Measurements from ENCODE around the gene FRAT2. TPM values are rescaled to one million over a fixed set of nuclear protein-coding genes. Genes with fewer than 3 reads are reported as not detected.
"Not testable (repeated sequence)": the region's sequence is repeated elsewhere in the genome, so short reads cannot be mapped to it uniquely, and the experiment has no call there.

Gene FRAT2
- total and polyA plus RNA-seq, 4 donors, result 3.0 to 8.6 (median 6.2) TPM

GRCh38 chr10:97347317-97347716 lies 12.8 kb upstream of the FRAT2 start:
- H3K36me3 ChIP-seq (ENCODE audit: control insufficient read depth in 1 of 2, insufficient read depth in 2 of 2, low read length in 1 of 2), result no peaks in the 10 kb centered on the region
- H3K9me3 ChIP-seq (ENCODE audit: control insufficient read depth, low read length), result no peaks in the 10 kb centered on the region
- DNase-seq (no peak), ATAC-seq (ENCODE audit: low FRiP score) (no peak)
- H3K27ac ChIP-seq (ENCODE audit: low read depth in 1 of 2, low read length in 2 of 2), result no peak overlapping the region
- 96 to 98% methylated on average over 4 of the region's 4 CpGs for WGBS, 2 donors
- no peaks in the 10 kb centered on the region for H3K4me1 ChIP-seq (ENCODE audit: control insufficient read depth in 1 of 2, insufficient read depth in 2 of 2, low read length in 2 of 2)
- no peak overlapping the region for H3K4me3 ChIP-seq (ENCODE audit: low read length in 2 of 2)
- intact Hi-C loops (cut with DNase I), result no loop called here
- no peaks in the 10 kb centered on the region for H3K27me3 ChIP-seq (ENCODE audit: control insufficient read depth in 1 of 2, insufficient read depth in 2 of 2, low read length in 1 of 2)

- intact Hi-C loops (cut with DNase I); H3K9me3 ChIP-seq (ENCODE audit: control insufficient read depth, low read length); H3K27ac ChIP-seq (ENCODE audit: low read depth in 1 of 2, low read length in 2 of 2); H3K36me3 ChIP-seq (ENCODE audit: control insufficient read depth in 1 of 2, insufficient read depth in 2 of 2, low read length in 1 of 2); ATAC-seq (ENCODE audit: low FRiP score); H3K4me1 ChIP-seq (ENCODE audit: control insufficient read depth in 1 of 2, insufficient read depth in 2 of 2, low read length in 2 of 2); DNase-seq; H3K4me3 ChIP-seq (ENCODE audit: low read length in 2 of 2); H3K27me3 ChIP-seq (ENCODE audit: control insufficient read depth in 1 of 2, insufficient read depth in 2 of 2, low read length in 1 of 2): not testable (repeated sequence)
- WGBS, 2 donors, result 93 to 95% methylated on average over 6 of the region's 6 CpGs
Observed at GRCh38 chr10:97343664-97344063, 9.1 kb upstream of the FRAT2 start.

GRCh38 chr10:97341416-97341815 lies 6.9 kb upstream of the FRAT2 start:
- ATAC-seq (ENCODE audit: low FRiP score), result no peak
- Histone ChIP-seq H3K4me3 (ENCODE audit: low read length in 2 of 2) (no peak overlapping the region), H3K4me1 (ENCODE audit: control insufficient read depth in 1 of 2, insufficient read depth in 2 of 2, low read length in 2 of 2) (no peaks in the 10 kb centered on the region), H3K9me3 (ENCODE audit: control insufficient read depth, low read length) (no peaks in the 10 kb centered on the region), H3K27ac (ENCODE audit: low read depth in 1 of 2, low read length in 2 of 2) (no peak overlapping the region), H3K27me3 (ENCODE audit: control insufficient read depth in 1 of 2, insufficient read depth in 2 of 2, low read length in 1 of 2) (no peaks in the 10 kb centered on the region), H3K36me3 (ENCODE audit: control insufficient read depth in 1 of 2, insufficient read depth in 2 of 2, low read length in 1 of 2) (no peaks in the 10 kb centered on the region)
- no peak for DNase-seq
- intact Hi-C loops (cut with DNase I), result no loop called here
- WGBS, 2 donors, result 72 to 73% methylated on average over 2 of the region's 2 CpGs

- Histone ChIP-seq H3K9me3 (ENCODE audit: control insufficient read depth, low read length) (no peaks in the 10 kb centered on the region), H3K36me3 (ENCODE audit: control insufficient read depth in 1 of 2, insufficient read depth in 2 of 2, low read length in 1 of 2) (no peaks in the 10 kb centered on the region), H3K4me1 (ENCODE audit: control insufficient read depth in 1 of 2, insufficient read depth in 2 of 2, low read length in 2 of 2) (no peaks in the 10 kb centered on the region), H3K27ac (ENCODE audit: low read depth in 1 of 2, low read length in 2 of 2) (no peak overlapping the region), H3K4me3 (ENCODE audit: low read length in 2 of 2) (no peak overlapping the region), H3K27me3 (ENCODE audit: control insufficient read depth in 1 of 2, insufficient read depth in 2 of 2, low read length in 1 of 2) (no peaks in the 10 kb centered on the region)
- intact Hi-C loops (cut with DNase I), result loop anchor here (5.0 to 10.0 kb wide), 3 partner anchors 61 to 159 kb away; partner anchors contain the start of genes MMS19 (in 1 of the 2) and UBTD1 (in 1 of the 2)
- ATAC-seq (ENCODE audit: low FRiP score) (no peak), DNase-seq (no peak)
- WGBS, 2 donors, result 23 to 32% methylated on average over 5 of the region's 5 CpGs
Observed at GRCh38 chr10:97338041-97338440, 3.5 kb upstream of the FRAT2 start.

- no peak overlapping the region for H3K4me3 ChIP-seq (ENCODE audit: low read length in 2 of 2)
- no peaks in the 10 kb centered on the region for H3K27me3 ChIP-seq (ENCODE audit: control insufficient read depth in 1 of 2, insufficient read depth in 2 of 2, low read length in 1 of 2)
- H3K9me3 ChIP-seq (ENCODE audit: control insufficient read depth, low read length), result no peaks in the 10 kb centered on the region
- H3K27ac ChIP-seq (ENCODE audit: low read depth in 1 of 2, low read length in 2 of 2), result no peak overlapping the region
- no peaks in the 10 kb centered on the region for H3K4me1 ChIP-seq (ENCODE audit: control insufficient read depth in 1 of 2, insufficient read depth in 2 of 2, low read length in 2 of 2)
- H3K36me3 ChIP-seq (ENCODE audit: control insufficient read depth in 1 of 2, insufficient read depth in 2 of 2, low read length in 1 of 2), result no peaks in the 10 kb centered on the region
- no peak for DNase-seq
- no peak for ATAC-seq (ENCODE audit: low FRiP score)
- intact Hi-C loops (cut with DNase I), result loop anchor here (5.0 to 10.0 kb wide), 3 partner anchors 60 to 160 kb away; partner anchors contain the start of genes MMS19 (in 1 of the 2) and UBTD1 (in 1 of the 2)
- WGBS, 2 donors, result 8 to 10% methylated on average over 11 of the region's 11 CpGs
Observed at GRCh38 chr10:97336942-97337831, 2.7 kb upstream of the FRAT2 start.

- intact Hi-C loops (cut with DNase I), result loop anchor here (5.0 to 10.0 kb wide), 3 partner anchors 59 to 161 kb away; partner anchors contain the start of genes MMS19 (in 1 of the 2) and UBTD1 (in 1 of the 2)
- Histone ChIP-seq H3K27me3 (ENCODE audit: control insufficient read depth in 1 of 2, insufficient read depth in 2 of 2, low read length in 1 of 2) (no peaks in the 10 kb centered on the region), H3K4me1 (ENCODE audit: control insufficient read depth in 1 of 2, insufficient read depth in 2 of 2, low read length in 2 of 2) (no peaks in the 10 kb centered on the region), H3K36me3 (ENCODE audit: control insufficient read depth in 1 of 2, insufficient read depth in 2 of 2, low read length in 1 of 2) (no peaks in the 10 kb centered on the region), H3K4me3 (ENCODE audit: low read length in 2 of 2) (no peak overlapping the region), H3K9me3 (ENCODE audit: control insufficient read depth, low read length) (no peaks in the 10 kb centered on the region), H3K27ac (ENCODE audit: low read depth in 1 of 2, low read length in 2 of 2) (no peak overlapping the region)
- WGBS, 2 donors, result 13 to 26% methylated on average over 5 of the region's 5 CpGs
- ATAC-seq (ENCODE audit: low FRiP score) (no peak), DNase-seq (no peak)
Observed at GRCh38 chr10:97336446-97336845, 1.9 kb upstream of the FRAT2 start.

GRCh38 chr10:97336006-97336405 lies 1.5 kb upstream of the FRAT2 start:
- Histone ChIP-seq H3K9me3 (ENCODE audit: control insufficient read depth, low read length) (no peaks in the 10 kb centered on the region), H3K4me1 (ENCODE audit: control insufficient read depth in 1 of 2, insufficient read depth in 2 of 2, low read length in 2 of 2) (no peaks in the 10 kb centered on the region), H3K27me3 (ENCODE audit: control insufficient read depth in 1 of 2, insufficient read depth in 2 of 2, low read length in 1 of 2) (no peaks in the 10 kb centered on the region), H3K36me3 (ENCODE audit: control insufficient read depth in 1 of 2, insufficient read depth in 2 of 2, low read length in 1 of 2) (no peaks in the 10 kb centered on the region), H3K4me3 (ENCODE audit: low read length in 2 of 2) (no peak overlapping the region), H3K27ac (ENCODE audit: low read depth in 1 of 2, low read length in 2 of 2) (no peak overlapping the region)
- intact Hi-C loops (cut with DNase I), result loop anchor here (5.0 to 10.0 kb wide), 3 partner anchors 59 to 161 kb away; partner anchors contain the start of genes MMS19 (in 1 of the 2) and UBTD1 (in 1 of the 2)
- WGBS, 2 donors, result 44 to 49% methylated on average over 5 of the region's 5 CpGs
- DNase-seq (no peak), ATAC-seq (ENCODE audit: low FRiP score) (no peak)

GRCh38 chr10:97335188-97335619 lies 675 bp upstream of the FRAT2 start:
- intact Hi-C loops (cut with DNase I), result loop anchor here (2.0 to 10.0 kb wide), 4 partner anchors 16 to 162 kb away; partner anchors contain the start of genes FRAT1 (in 1 of the 2), MMS19 (in 1 of the 2) and UBTD1 (in 1 of the 2)
- WGBS, 2 donors, result 3 to 4% methylated on average over 25 of the region's 25 CpGs
- H3K4me1 ChIP-seq (ENCODE audit: control insufficient read depth in 1 of 2, insufficient read depth in 2 of 2, low read length in 2 of 2), result no peaks in the 10 kb centered on the region
- no peaks in the 10 kb centered on the region for H3K27me3 ChIP-seq (ENCODE audit: control insufficient read depth in 1 of 2, insufficient read depth in 2 of 2, low read length in 1 of 2)
- DNase-seq (no peak), ATAC-seq (ENCODE audit: low FRiP score) (no peak)
- H3K27ac ChIP-seq (ENCODE audit: low read depth in 1 of 2, low read length in 2 of 2), result no peak overlapping the region
- peak overlapping the region; percentile 65 to 82 for H3K4me3 ChIP-seq (ENCODE audit: low read length in 2 of 2)
- no peaks in the 10 kb centered on the region for H3K9me3 ChIP-seq (ENCODE audit: control insufficient read depth, low read length)
- H3K36me3 ChIP-seq (ENCODE audit: control insufficient read depth in 1 of 2, insufficient read depth in 2 of 2, low read length in 1 of 2), result no peaks in the 10 kb centered on the region
